BE2C (cell line): ENCODE results near the gene PROX1.

Experiments used
- DNase-seq: peaks from one replicate; pipeline ENCODE4 v3.0.0-alpha.2; 2020
- H3K27me3 ChIP-seq: fragments of 250-450 bp; sonication (Bioruptor Pico); 2 replicates; pipeline ENCODE4 v1.5.1; 2020; ENCODE audit warnings: mild to moderate bottlenecking
- H3K36me3 ChIP-seq: fragments of 250-450 bp; sonication (Bioruptor Pico); 2 replicates; pipeline ENCODE4 v1.5.1; 2020; ENCODE audit warnings: mild to moderate bottlenecking
- H3K4me1 ChIP-seq: fragments of 250-450 bp; sonication (Bioruptor Pico); 2 replicates; pipeline ENCODE4 v1.5.1; 2020
- H3K4me3 ChIP-seq: 2 replicates; pipeline ENCODE4 v1.5.1; 2011; ENCODE audit warnings: low read depth, low read length
- H3K9me3 ChIP-seq: fragments of 250-450 bp; sonication (Bioruptor Pico); 2 replicates; pipeline ENCODE4 v1.5.1; 2020
- TF ChIP-seq, protein P1 (sequence below): IDR thresholded peaks from 2 replicates; pipeline ENCODE4 v1.5.1; 2012; ENCODE audit warnings: mild to moderate bottlenecking, low read depth, low read length

Gene PROX1

DNA sequence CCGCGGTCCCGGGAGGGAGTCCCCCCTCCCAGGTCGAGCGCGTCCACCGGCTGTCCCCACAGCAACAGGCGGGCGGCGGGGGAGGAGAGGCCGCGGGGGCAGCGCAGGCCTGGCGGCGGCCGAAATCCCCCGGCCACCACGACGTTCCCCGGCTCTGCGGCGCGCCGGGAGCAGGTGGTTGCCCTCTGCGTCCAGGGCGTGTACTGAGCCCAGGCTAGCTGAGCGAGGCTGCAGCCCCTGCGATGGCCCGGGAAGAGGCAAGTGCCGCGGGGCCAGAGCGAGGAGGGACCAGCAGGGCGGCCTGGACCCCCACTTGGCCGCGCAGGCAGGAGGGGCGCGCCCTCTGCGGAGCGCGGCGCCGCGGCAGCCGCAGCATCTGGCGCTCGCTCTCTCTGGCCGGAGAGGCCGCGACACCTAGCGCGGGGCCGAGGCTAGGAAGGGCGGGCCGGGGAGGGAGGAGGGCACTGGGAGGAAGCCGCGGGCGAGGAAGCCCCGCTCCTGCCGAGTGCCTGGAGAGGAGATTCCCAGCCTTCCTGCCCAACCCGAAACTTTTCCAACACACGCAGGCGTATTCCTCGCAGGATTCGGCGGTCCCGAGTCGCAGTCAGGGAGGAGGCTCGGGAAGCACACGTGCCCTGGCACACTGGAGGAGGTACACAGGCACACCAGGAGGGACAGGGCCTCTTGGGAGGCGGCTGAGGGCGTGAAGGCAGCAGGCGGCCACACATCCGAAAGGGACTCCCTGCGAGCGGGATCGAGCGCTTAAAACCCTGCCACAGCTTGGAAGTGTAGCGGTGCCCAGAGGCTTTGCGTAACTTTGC lies 4.9 kb upstream of the PROX1 start:
- no peaks in the 10 kb centered on the region for H3K9me3 ChIP-seq
- peaks cover 12% of the 10 kb centered on the region for H3K4me1 ChIP-seq
- H3K4me3 ChIP-seq = peak overlapping the region; percentile 62
- peak; percentile 61 for DNase-seq
- H3K36me3 ChIP-seq = no peaks in the 10 kb centered on the region
- no peaks in the 10 kb centered on the region for H3K27me3 ChIP-seq
- TF ChIP-seq, protein P1, sequence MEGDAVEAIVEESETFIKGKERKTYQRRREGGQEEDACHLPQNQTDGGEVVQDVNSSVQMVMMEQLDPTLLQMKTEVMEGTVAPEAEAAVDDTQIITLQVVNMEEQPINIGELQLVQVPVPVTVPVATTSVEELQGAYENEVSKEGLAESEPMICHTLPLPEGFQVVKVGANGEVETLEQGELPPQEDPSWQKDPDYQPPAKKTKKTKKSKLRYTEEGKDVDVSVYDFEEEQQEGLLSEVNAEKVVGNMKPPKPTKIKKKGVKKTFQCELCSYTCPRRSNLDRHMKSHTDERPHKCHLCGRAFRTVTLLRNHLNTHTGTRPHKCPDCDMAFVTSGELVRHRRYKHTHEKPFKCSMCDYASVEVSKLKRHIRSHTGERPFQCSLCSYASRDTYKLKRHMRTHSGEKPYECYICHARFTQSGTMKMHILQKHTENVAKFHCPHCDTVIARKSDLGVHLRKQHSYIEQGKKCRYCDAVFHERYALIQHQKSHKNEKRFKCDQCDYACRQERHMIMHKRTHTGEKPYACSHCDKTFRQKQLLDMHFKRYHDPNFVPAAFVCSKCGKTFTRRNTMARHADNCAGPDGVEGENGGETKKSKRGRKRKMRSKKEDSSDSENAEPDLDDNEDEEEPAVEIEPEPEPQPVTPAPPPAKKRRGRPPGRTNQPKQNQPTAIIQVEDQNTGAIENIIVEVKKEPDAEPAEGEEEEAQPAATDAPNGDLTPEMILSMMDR = no peak

DNA sequence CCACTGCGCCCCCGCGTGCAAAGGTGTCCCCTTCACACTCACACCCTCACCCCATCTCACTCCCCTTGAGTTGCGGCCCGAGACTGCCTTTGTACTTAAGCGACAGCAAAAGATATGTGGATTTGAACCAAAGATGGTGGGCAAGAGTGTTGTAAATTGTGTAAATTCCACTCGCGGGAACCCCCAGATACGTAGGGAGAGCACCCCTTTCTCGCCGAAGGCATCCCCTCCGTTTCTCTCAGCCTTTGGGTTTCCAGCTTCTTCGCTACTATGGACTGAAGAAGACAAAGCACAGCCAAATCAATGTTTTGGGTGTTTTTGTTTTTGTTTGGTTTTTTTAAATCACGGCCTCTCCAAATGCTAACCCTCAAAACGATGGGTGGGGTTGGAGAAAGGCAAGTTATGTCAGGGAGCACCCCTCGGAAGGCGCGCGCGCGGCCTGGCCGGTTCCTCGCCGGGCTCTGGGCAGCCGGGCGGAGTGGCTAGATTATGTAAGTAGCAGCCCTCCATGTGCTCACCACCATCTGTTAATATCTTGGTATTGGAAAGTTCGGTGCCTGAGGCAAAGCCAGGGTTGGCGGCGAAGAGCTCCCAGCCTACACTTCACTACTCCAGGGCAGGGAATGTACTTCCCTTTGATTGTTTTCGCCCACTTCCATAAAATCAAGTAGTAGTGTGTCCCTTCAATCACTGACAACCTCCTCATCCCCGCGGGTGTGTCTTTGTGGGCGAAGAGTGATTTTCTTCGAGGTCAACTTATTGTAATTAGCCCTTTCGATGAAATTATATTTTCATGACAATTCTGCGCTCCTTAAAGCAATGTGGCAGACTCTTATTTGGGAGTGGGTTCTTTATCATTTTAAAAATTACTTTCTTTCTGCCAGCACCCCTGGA lies 4.0 kb upstream of the PROX1 start:
- H3K27me3 ChIP-seq = no peaks in the 10 kb centered on the region
- TF ChIP-seq, protein P1 = no peak
- no peaks in the 10 kb centered on the region for H3K36me3 ChIP-seq
- DNase-seq = no peak
- peaks cover 12% of the 10 kb centered on the region for H3K4me1 ChIP-seq
- H3K4me3 ChIP-seq = peak overlapping the region; percentile 62; the same call in 1 of the 2 replicates
- H3K9me3 ChIP-seq = no peaks in the 10 kb centered on the region

- H3K4me1 ChIP-seq = peaks cover 12% of the 10 kb centered on the region
- H3K36me3 ChIP-seq = no peaks in the 10 kb centered on the region
- TF ChIP-seq, protein P1 = no peak
- no peaks in the 10 kb centered on the region for H3K27me3 ChIP-seq
- no peaks in the 10 kb centered on the region for H3K9me3 ChIP-seq
- DNase-seq = no peak
- H3K4me3 ChIP-seq = no peak overlapping the region
Observed at GRCh38 chr1:213984387-213985208, 3.2 kb upstream of the PROX1 start.

GRCh38 chr1:213985209-213986019 lies 2.4 kb upstream of the PROX1 start:
- H3K36me3 ChIP-seq = no peaks in the 10 kb centered on the region
- H3K9me3 ChIP-seq = no peaks in the 10 kb centered on the region
- no peak for DNase-seq
- no peak overlapping the region for H3K4me3 ChIP-seq
- TF ChIP-seq, protein P1 = no peak
- H3K4me1 ChIP-seq = peaks cover 12% of the 10 kb centered on the region
- H3K27me3 ChIP-seq = no peaks in the 10 kb centered on the region
